Lung (tissue), 12 donors: Measurements from ENCODE around the gene CASZ1. TPM values are rescaled to one million over a fixed set of nuclear protein-coding genes. Genes with fewer than 3 reads are reported as not detected.

Experiments
- ATAC-seq: fragments of 200-7000 bp; cut with Tn5 transposase; one replicate; pipeline ENCODE4 v1.9.1; 2020; ENCODE audit warnings: moderate number of reproducible peaks; ENCODE audit not compliant: insufficient read depth, low FRiP score
- DNase-seq, 3 donors: peaks; one replicate each; pipeline ENCODE4 v3.0.0-alpha.2; 2013 to 2017
- H3K27ac ChIP-seq, 2 donors: one replicate each; pipeline ENCODE4 v1.5.1; 2013; ENCODE audit warnings: mild to moderate bottlenecking in 2 of 2, moderate library complexity in 2 of 2, control low read depth in 1 of 2, inconsistent platforms in 1 of 2, low read depth in 1 of 2, low read length in 1 of 2
- H3K27me3 ChIP-seq, 3 donors: one replicate each; pipeline ENCODE4 v1.5.1; 2013; ENCODE audit warnings: low read length in 2 of 3; ENCODE audit not compliant: control insufficient read depth in 3 of 3, insufficient read depth in 3 of 3
- H3K36me3 ChIP-seq, 4 donors: one replicate each; pipeline ENCODE4 v1.5.1; 2013; ENCODE audit warnings: low read length in 4 of 4, mild to moderate bottlenecking in 1 of 4, moderate library complexity in 1 of 4; ENCODE audit not compliant: control insufficient read depth in 4 of 4, insufficient read depth in 4 of 4
- H3K4me1 ChIP-seq, 5 donors: one replicate each; pipeline ENCODE4 v1.5.1; 2013; ENCODE audit warnings: low read length in 5 of 5, mild to moderate bottlenecking in 2 of 5, moderate library complexity in 1 of 5; ENCODE audit not compliant: control insufficient read depth in 5 of 5, insufficient read depth in 5 of 5
- H3K4me3 ChIP-seq: one replicate; pipeline ENCODE4 v1.5.1; 2013; ENCODE audit warnings: mild to moderate bottlenecking, control low read depth, moderate library complexity
- H3K9ac ChIP-seq, 2 donors: one replicate each; pipeline ENCODE4 v1.5.1; 2013; ENCODE audit warnings: low read length in 2 of 2, control low read depth in 1 of 2; ENCODE audit not compliant: insufficient read depth in 1 of 2
- H3K9me3 ChIP-seq, 4 donors: one replicate each; pipeline ENCODE4 v1.5.1; 2013; ENCODE audit warnings: low read length in 3 of 4, mild to moderate bottlenecking in 1 of 4, moderate library complexity in 1 of 4; ENCODE audit not compliant: control insufficient read depth in 4 of 4, insufficient read depth in 3 of 4
- WGBS, 2 donors: extraction: QIAGEN DNeasy Blood & Tissue Kit; methylation state at CpG; one replicate each; pipeline ENCODE4 v1.1.7; 2013; 5-methylcytosine and 5-hydroxymethylcytosine counted together
- polyA plus RNA-seq, 2 donors: library from polyadenylated mRNA; stranded (reverse); fragments of 200-250 nt; gene quantifications; one replicate each; pipeline ENCODE4 v1.2.1, GENCODE V29; 2013
- total RNA-seq, 2 donors: library from RNA; depleted of rRNA in 1 of 2; stranded (reverse); fragments of >200 nt in 1 of 2; gene quantifications; one replicate each; pipeline ENCODE4 v1.2.1, GENCODE V29; 2014 to 2021
- TF ChIP-seq, protein P1 (sequence below): IDR thresholded peaks from 2 replicates; pipeline ENCODE4 v1.5.1; 2012; ENCODE audit warnings: mild to moderate bottlenecking; ENCODE audit errors: control extremely low read depth, extremely low read depth
- donor health status: control.
- donor health status: control.
- donor health status: Bipolar disorder and iron deficiency.
- donor health status: healthy.
- donor health status: DM: yes; HTN: yes; CAD: no.

Gene CASZ1
- total and polyA plus RNA-seq, 4 donors: 10.3 to 69.9 (median 40.5) TPM

- Histone ChIP-seq H3K27ac (peak overlapping the region; percentile 75 to 97), H3K4me3 (peak overlapping the region; percentile 28), H3K27me3 (no peaks in the 10 kb centered on the region), H3K4me1 (peaks cover 0 to 33% (median 7%) of the 10 kb centered on the region in 5 donors), H3K9me3 (no peaks in the 10 kb centered on the region), H3K36me3 (no peaks in the 10 kb centered on the region), H3K9ac (no peak overlapping the region)
- TF ChIP-seq, protein P1, sequence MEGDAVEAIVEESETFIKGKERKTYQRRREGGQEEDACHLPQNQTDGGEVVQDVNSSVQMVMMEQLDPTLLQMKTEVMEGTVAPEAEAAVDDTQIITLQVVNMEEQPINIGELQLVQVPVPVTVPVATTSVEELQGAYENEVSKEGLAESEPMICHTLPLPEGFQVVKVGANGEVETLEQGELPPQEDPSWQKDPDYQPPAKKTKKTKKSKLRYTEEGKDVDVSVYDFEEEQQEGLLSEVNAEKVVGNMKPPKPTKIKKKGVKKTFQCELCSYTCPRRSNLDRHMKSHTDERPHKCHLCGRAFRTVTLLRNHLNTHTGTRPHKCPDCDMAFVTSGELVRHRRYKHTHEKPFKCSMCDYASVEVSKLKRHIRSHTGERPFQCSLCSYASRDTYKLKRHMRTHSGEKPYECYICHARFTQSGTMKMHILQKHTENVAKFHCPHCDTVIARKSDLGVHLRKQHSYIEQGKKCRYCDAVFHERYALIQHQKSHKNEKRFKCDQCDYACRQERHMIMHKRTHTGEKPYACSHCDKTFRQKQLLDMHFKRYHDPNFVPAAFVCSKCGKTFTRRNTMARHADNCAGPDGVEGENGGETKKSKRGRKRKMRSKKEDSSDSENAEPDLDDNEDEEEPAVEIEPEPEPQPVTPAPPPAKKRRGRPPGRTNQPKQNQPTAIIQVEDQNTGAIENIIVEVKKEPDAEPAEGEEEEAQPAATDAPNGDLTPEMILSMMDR: no peak
- 46 to 62% methylated on average over 6 of the region's 6 CpGs for WGBS, 2 donors
- DNase-seq: no peak
- no peak for ATAC-seq
Observed at GRCh38 chr1:10693152-10693496, 103.3 kb downstream of the CASZ1 start.

DNA sequence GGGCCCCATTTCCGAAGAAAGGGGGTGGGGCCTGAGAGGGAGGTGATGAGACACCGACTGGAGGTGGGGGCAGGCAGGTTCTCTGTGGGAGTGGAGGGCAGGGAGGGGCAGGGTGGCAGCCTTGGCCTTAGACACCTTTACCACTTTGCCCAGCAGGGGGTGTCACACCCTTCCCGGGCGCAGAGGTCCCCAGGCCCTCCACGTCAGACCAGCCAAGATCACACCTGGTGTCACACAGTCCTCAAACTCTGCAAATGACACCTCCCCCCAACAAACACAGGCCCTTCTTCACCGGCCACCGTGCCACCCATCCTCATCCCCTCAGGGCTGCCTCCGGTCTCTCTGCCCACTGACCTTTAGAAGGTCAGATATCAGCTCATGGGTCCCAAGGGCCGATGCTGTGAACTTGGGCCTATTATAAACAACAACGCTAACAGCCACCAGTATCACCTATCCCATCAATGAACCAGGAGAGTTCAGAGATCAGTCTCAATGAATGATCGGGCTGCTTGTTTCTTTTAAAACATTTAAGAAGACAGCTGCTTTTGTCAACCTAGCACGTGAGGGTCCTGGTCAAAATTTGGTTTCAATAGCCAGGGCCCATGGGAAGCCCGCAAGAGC, 103.9 kb downstream of the CASZ1 start:
- peak overlapping the region; percentile 75 to 97 for H3K27ac ChIP-seq
- no peaks in the 10 kb centered on the region for H3K27me3 ChIP-seq
- no peaks in the 10 kb centered on the region for H3K36me3 ChIP-seq
- no peak overlapping the region for H3K9ac ChIP-seq
- WGBS, 2 donors: 43 to 52% methylated on average over 13 of the region's 13 CpGs
- peaks cover 0 to 39% (median 12%) of the 10 kb centered on the region in 5 donors for H3K4me1 ChIP-seq
- H3K9me3 ChIP-seq: no peaks in the 10 kb centered on the region
- peak overlapping the region; percentile 28 for H3K4me3 ChIP-seq
- ATAC-seq (peak; percentile 24), DNase-seq (peak in 1 of 3 donors; percentile 42)
- TF ChIP-seq, protein P1: no peak

DNA sequence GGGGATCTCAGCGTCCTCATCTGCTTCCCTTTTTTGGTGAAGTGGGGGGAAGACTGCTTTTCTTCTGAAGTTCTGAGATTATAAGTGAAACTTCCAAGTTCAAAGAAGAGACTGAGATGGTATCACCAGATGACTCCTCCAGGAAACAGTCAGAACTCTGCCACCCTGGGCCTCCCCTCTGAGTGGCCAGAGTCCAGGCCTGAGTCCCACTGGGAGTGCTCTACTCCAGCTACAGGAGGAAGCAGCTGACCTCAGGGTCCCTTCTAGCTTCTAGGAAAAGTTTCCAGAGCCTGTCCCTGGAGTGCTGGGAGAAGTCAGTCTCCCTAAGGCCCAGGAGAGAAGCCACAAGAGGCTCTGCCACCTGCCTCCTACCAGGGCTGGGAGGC, 104.7 kb downstream of the CASZ1 start:
- no peaks in the 10 kb centered on the region for H3K9me3 ChIP-seq

More for the DNA sequence above, 104.7 kb downstream of the CASZ1 start:
- WGBS, 2 donors: 46 to 50% methylated on average over 1 of the region's 1 CpG
- Histone ChIP-seq H3K4me1 (peaks cover 0 to 46% (median 14%) of the 10 kb centered on the region in 5 donors), H3K36me3 (no peaks in the 10 kb centered on the region), H3K4me3 (no peak overlapping the region), H3K9ac (no peak overlapping the region), H3K27ac (peak overlapping the region; percentile 29 to 78), H3K27me3 (no peaks in the 10 kb centered on the region)
- ATAC-seq: no peak
- no peak for DNase-seq
- TF ChIP-seq, protein P1: no peak
